HG03520 (cell line): ENCODE data around the gene EZR.
A peak's percentile ranks its signal among the peaks of the same experiment; 100 is the strongest.
"Not testable (repeated sequence)": the region's sequence is repeated elsewhere in the genome, so short reads cannot be mapped to it uniquely, and the experiment has no call there.

Experiments
- ATAC-seq: cut with Tn5 transposase; IDR thresholded peaks from one replicate; pipeline ENCODE4 v1.9.1; 2021; ENCODE audit warnings: mild to moderate bottlenecking, moderate library complexity; ENCODE audit not compliant: unreplicated experiment

The EZR gene

DNA sequence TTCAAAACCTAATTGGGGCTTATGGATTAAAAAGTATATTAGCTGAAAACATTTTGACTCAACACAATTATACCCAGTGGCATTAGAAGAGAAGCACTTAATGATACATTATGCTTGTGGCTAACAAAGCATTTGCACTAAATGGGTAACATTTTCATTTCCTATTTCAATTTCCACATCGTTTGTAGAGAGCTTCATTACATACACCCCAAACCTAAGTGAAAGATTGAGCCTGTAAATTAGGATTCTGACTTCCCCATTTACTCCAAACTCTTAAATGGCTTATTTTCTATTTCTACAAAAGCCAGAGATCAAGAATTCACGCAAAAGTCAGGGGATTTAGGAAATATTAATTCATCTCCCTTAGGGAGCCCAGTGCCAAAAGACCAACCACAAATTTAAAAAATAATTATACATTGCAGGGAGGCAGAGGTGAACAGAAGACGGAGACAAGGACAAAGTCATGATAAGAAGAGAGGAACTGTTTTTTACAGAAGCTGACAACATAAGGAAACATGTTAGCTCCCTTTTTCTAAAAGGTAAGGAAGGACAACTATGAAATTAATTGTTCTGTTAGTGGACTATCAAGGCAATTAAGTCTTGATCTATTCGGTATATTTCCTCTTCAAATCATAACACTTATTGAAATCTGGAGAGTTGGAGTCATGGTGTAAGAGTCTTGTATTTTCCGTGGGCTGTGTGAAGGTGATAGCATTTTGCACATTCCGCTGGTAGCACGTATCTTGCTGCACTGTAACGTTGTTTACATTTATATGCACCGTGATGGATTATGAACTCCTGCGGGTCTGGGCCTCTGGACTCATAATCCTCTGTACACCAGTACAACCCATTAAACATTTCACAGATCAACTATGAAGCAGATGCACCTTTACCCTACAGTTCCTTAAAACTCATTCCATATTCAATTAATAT is 24.8 kb upstream of the EZR start:
- no peak for ATAC-seq

- no peak for ATAC-seq
Measured at GRCh38 chr6:158841358-158841757, 22.2 kb upstream of the EZR start.

DNA sequence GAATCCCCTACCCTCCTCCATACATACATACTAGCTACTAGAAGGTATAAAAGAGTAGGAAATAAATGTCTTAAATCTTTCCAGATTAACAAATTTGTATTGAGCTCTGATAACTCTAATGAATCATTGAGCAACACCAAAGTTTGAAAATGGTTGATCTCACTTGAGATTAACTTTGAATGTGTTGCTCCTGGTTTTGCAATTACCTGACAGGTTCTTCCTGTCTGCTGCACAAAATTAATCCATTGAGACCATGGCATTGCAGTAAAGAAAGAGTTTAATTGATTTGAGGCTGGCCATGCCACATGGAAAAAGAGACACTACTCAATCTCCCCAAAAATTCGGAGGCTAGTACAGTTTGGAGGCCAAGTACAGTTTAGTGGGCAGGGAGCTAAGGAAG is 21.3 kb upstream of the EZR start:
- ATAC-seq = no peak

DNA sequence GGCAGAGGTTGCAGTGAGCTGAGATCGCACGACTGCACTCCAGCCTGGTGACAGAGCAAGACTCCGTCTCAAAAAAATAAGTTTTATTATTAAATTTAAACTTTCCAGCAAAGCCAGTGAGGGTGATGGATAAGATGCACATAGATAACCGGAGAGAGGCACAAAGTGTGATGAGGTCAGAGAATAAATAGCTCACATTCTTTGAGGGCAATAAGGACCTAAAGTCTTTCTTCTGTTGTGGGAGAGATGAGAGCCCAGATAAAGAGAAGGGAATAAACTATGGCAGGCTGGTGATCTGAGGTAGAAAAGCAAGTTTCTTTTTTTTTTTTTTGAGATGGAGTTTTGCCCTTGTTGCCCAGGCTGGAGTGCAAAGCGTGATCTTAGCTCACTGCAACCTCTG is 20.6 kb upstream of the EZR start:
- no peak for ATAC-seq

GRCh38 chr6:158838790-158839189 is 19.6 kb upstream of the EZR start:
- not testable (repeated sequence) for ATAC-seq

DNA sequence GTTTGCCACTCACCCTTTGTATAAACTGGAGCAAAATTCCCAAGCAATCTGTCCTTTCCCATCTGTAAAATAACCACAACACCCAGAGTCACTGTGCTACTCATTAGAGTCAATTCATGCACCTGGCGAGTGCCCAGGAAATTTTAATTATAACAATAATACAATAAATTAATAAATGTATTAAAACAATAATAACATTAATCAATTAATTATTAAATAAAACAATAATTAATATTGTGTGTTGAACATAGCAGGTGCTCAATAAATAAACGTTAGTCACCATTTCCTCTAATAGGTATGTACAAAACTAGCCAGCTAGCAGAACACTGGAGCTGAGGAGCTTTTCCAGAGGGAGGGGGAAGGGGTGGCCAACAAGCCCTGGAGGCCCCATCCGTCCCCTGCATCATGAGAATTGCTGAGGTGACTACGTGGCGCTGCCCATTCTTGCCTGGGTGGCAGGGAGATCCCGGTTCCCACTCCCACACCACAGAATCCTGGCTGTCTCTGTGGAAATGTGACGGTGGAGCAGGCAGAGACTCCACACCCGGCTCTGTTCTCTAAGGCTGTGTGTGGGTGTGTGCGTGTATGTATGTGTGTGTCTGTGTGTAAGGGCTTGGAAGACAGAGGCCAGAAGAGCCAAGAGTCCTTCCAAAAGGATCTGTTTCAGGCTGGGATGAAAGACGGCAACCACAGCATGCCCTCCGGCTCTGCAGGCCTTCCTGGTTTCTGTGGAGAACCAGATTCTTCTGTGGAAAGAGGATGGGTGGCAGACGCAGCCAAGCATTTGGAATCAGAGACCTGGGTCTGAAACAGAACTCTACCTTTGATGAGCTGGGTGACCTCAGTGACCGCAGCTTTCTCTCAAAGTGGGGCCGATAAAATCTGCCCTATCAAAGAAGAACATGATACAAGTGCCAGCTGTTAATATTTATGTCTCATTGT is 18.8 kb upstream of the EZR start:
- no peak for ATAC-seq

DNA sequence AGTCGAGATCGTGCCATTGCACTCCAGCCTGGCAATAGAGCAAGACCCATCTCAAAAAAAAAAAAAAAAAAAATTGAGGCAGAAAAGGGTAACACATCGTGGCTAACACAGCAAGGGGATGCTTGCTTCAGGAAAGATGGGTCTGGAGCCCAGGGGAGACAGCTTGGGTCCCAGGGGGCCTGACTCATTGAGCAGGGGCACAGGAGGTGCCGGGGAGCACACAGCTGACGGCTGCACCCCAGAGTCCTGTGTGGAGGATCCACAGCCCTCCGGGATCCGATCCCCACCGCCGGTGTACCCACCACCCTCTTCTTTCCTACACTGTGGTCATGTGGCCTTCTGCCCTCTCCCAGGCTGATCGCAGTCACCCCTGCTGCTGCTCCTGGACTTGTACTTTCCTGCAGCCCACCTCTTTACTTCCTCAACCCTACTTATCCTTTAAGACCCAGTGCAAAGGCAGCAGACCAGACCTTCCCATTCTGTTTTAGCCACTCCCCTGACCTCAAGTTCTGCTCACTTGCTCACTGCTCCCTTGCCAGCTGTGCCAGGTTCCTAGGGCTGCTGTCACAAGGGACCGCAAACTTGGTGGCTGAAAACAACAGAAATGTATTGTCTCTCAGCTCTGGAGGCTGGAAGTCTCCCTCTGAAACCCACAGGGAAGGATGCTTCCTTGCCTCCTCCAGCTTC is 17.6 kb upstream of the EZR start:
- no peak for ATAC-seq

- no peak for ATAC-seq
Measured at GRCh38 chr6:158835616-158836221, 16.6 kb upstream of the EZR start.

GRCh38 chr6:158834675-158835385 is 15.7 kb upstream of the EZR start:
- ATAC-seq = no peak

GRCh38 chr6:158832807-158833206 is 13.6 kb upstream of the EZR start:
- not testable (repeated sequence) for ATAC-seq

DNA sequence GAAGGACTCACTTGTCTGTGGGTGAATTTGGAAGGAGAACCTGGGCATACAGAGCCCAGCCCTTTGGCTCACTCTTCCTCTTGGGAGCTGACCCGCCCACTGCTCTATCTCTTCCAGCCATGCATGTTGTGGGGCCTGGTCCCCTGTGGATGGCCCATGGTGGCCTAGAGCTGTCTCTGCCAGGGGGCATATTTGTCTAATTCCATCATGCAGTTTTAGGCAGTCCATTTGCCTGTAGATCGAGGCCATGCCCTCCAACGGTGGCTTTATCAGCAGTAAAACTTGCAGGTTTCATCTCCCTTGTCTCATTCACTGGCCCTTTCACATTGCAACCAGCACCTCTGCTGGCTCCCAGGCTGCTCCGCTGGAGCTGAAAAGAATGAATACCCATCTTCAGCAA is 12.9 kb upstream of the EZR start:
- no peak for ATAC-seq

DNA sequence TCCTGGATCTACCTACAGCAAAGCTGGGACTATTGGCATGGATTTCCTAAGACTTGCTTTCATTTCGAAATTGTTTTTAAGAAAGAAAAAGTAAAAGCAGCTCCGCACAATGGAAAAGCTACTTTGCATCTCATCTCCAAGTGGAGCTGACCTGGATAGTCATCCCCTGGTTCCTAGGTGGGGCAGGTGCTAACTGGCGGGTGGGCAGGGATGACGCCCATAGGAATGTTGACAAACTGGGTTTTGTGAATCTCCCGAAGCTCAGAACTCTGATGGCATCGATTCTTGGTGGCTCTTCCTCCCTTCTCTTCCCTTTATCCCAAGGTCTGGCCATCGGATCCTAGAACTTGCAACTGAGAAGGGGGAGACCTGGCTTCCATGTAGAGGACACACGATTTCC is 12.4 kb upstream of the EZR start:
- no peak for ATAC-seq

DNA sequence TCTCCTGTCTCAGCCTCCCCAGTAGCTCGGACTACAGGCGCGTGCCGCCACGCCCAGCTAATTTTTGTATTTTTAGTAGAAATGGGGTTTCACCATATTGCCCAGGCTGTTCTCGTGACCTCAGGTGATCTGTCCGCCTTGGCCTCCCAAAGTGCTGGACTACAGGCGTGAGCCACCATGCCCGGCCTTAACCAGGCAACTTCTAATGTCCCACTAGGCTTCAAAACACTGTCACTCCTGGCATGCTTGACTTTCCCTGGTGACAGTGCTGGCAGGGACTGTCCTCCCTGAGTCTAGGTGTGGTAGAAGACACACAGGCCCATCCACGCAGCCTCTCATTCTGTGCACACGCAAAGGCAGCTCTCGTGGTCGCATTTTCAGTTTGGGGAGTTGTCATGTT is 11.6 kb upstream of the EZR start:
- no peak for ATAC-seq

DNA sequence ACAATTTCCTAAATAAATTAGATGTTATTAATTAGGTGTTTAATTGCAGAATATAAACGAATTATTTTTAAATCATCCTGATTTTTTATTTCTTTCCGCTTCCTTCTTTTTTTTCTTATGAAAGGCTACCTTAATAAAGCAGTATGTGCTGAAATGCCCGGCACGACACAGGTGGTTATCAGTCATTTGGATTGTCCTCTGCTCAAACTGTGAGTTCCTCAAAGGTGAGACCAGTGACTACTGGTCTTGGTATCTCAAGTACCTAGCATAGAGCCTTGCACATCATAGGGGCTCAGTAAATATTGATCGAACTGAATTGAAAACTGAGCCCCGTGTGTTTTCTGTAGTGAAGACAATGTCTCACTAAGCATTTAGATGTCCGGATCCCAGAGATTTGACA is 9.6 kb upstream of the EZR start:
- ATAC-seq = no peak

GRCh38 chr6:158826819-158827501 is 7.8 kb upstream of the EZR start:
- ATAC-seq = peak; percentile 54

GRCh38 chr6:158825951-158826306 is 6.8 kb upstream of the EZR start:
- no peak for ATAC-seq

GRCh38 chr6:158825038-158825950 is 6.1 kb upstream of the EZR start:
- ATAC-seq = no peak

DNA sequence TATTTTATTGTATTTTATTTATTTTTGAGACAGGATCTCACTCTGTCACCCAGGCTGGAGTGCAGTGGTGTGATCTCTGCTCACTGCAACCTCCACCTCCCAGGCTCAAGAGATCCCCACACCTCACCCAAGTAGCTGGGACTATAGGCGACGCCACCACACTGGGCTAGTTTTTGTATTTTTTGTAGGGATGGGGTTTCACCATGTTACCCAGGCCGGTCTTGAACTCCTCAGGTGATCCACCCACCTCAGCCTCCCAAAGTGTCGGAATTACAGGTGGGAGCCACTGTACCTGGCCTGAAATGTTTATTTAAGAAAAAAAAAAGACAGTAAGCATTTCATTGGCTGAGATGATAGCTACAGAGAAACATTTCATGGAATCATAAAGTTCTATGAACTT is 4.4 kb upstream of the EZR start:
- not testable (repeated sequence) for ATAC-seq
